ENCODE results near the gene TMEM50B.
A peak's percentile ranks its signal among the peaks of the same experiment; 100 is the strongest.
"Not testable (repeated sequence)": the region's sequence is repeated elsewhere in the genome, so short reads cannot be mapped to it uniquely, and the experiment has no call there.

Gene TMEM50B
- long read RNA-seq, donor 1, transcript TMEM50B-210 (7 exons, 2,375 nt), result major isoform, 53 of 59 reads
- long read RNA-seq, donor 1, partial matches to known transcripts, result 0 of 59 reads
- long read RNA-seq, donor 1, other reads (novel, unspliced or antisense), result 0 of 59 reads
- long read RNA-seq, donor 2, transcript TMEM50B-210 (7 exons, 2,375 nt), result major isoform, 21 of 25 reads
- long read RNA-seq, donor 2, partial matches to known transcripts, result 0 of 25 reads
- long read RNA-seq, donor 2, other reads (novel, unspliced or antisense), result 0 of 25 reads
- long read RNA-seq, donor 3, transcript TMEM50B-210 (7 exons, 2,375 nt), result major isoform, 13 of 16 reads
- long read RNA-seq, donor 3, partial matches to known transcripts, result 0 of 16 reads
- long read RNA-seq, donor 3, other reads (novel, unspliced or antisense), result 0 of 16 reads
- long read RNA-seq, donor 4, transcript TMEM50B-210 (7 exons, 2,375 nt), result major isoform, 31 of 105 reads
- long read RNA-seq, donor 4, partial matches to known transcripts, result 41 of 105 reads
- long read RNA-seq, donor 4, other reads (novel, unspliced or antisense), result 31 of 105 reads
- long read RNA-seq, donor 5, transcript TMEM50B-210 (7 exons, 2,375 nt), result major isoform, 25 of 85 reads
- long read RNA-seq, donor 5, partial matches to known transcripts, result 10 of 85 reads
- long read RNA-seq, donor 5, other reads (novel, unspliced or antisense), result 41 of 85 reads
- long read RNA-seq, donor 6, transcript TMEM50B-210 (7 exons, 2,375 nt), result major isoform, 43 of 48 reads
- long read RNA-seq, donor 6, partial matches to known transcripts, result 0 of 48 reads
- long read RNA-seq, donor 6, other reads (novel, unspliced or antisense), result 0 of 48 reads
- long read RNA-seq, donor 7, transcript TMEM50B-210 (7 exons, 2,375 nt), result major isoform, 58 of 74 reads
- long read RNA-seq, donor 7, partial matches to known transcripts, result 15 of 74 reads
- long read RNA-seq, donor 7, other reads (novel, unspliced or antisense), result 0 of 74 reads
- long read RNA-seq, donor 8, transcript TMEM50B-210 (7 exons, 2,375 nt), result major isoform, 33 of 196 reads
- long read RNA-seq, donor 8, partial matches to known transcripts, result 160 of 196 reads
- long read RNA-seq, donor 8, other reads (novel, unspliced or antisense), result 0 of 196 reads

GRCh38 chr21:33479679-33480480, at the start of gene TMEM50B:
Gene TMEM50B (minus strand): TSS chr21:33479974. CDS start chr21:33468885, 11,089 bp downstream.
- DNase-seq, result peak; percentile 96

- no peak for DNase-seq
These were observed 43.2 kb upstream of the TMEM50B start for GRCh38 chr21:33522953-33523349.

- no peak for DNase-seq
These were observed 42.7 kb upstream of the TMEM50B start for GRCh38 chr21:33522297-33522952.

DNA sequence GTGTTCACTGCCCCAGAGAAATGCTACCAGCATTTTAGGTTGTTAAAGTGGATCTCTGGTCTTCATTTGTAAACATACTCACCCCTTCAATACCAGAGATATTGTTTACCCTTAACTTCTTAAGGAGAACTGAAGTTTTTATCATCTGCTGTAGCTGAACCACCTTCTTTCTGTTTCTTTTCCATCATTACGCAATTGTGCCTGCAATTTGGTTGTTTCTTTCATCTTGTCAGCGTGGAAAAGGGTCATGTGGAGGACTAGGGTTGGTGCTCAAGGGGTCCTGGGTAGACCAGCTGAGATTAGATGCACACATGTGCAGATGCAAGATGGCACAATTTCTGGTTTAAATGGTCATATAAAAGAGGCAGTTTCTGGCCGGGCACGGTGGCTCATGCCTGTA, 39.1 kb upstream of the TMEM50B start:
- no peak for DNase-seq

DNA sequence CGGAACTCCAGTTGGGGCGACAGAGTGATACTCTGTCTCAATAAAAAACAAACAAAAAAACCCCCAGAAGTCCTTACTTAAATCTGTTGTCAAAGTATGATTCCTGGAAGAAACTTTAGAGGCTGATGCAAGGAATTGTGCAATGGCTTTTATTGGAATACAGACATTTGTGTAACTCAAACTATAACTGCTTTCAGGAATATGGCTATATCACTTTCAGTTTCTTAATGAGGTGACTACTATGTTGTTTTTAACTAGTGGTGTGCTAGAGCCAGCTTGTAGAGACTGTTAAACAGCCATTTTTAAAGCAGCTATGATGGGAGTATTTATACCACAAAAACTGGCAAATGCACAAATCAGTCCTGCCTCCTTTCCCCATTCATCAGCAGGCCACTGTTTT, 34.5 kb upstream of the TMEM50B start:
- DNase-seq, result no peak

DNA sequence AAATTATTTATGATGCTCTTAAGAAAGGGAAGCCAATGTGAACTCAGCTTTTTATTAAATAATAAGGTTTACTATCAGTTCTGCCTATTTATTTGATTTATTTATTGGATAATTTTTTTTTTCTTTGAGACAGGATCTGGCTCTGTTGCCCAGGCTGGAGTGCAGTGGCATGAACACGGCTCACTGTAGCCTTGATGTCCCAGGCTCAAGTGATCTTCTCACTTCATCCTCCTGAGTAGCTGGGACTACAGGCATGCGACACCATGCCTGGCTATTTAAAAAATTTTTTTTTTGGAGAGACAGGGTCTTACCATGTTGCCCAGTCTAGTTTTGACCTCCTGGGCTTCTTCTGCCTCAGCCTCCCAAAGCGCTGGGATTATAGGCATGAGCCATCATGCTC, 32.7 kb upstream of the TMEM50B start:
- DNase-seq, result no peak

DNA sequence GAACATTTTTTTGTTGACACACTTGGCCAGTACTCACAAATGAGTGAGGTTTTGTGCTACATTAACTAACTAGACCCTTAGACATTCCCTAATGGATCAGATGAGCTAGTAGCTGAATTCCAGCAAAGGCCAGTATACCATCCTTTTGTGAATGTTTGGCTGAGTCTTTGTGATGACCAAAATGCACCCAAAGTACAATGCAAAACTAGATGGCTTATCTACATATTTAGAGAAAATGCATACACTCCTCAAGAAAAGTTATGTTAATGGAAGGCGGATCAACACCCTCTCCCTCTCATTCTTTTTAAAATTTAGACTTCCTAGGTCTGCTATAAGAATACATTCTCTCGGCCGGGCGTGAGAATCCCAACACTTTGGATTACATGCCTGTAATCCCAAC, 31.9 kb upstream of the TMEM50B start:
- no peak for DNase-seq

- DNase-seq, result no peak
These were observed 31.1 kb upstream of the TMEM50B start for GRCh38 chr21:33510826-33511225.

DNA sequence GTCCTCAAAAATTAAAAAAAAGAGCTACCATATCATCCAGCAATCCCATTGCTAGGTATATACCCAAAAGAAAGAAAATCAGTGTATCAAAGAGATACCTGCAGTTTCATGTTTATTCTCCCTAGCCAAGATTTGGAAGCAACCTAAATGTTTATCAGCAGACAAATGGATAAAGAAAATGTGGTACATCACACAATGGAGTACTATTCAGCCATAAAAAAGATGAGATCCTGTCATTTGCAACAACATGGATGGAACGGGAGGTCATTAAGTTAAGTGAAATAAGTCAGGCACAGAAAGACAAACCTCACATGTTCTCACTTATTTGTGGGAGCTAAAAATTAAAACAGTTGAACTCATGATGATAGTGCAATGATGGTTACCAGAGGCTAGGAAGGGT, 27.2 kb upstream of the TMEM50B start:
- not testable (repeated sequence) for DNase-seq

DNA sequence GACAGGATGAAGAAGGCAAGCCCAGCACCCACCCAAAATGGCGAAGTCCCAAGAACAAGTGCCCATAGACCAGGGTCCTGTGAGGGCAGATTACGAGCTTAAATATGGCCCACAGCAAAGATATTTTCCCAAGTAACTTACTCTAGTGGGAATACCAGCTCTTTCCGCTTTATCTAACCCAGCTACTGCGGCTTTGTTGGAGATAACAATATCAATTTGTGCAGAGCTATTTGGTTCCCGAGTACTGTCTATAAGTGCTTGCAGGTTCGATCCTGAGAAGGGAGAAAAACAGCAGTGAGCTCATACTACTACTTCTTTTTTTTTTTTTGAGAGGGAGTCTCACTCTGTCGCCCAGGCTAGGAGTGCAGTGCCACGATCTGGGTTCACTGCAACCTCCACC, 26.1 kb upstream of the TMEM50B start:
- no peak for DNase-seq

- DNase-seq, result no peak
These were observed 16.6 kb upstream of the TMEM50B start for GRCh38 chr21:33496345-33496744.

DNA sequence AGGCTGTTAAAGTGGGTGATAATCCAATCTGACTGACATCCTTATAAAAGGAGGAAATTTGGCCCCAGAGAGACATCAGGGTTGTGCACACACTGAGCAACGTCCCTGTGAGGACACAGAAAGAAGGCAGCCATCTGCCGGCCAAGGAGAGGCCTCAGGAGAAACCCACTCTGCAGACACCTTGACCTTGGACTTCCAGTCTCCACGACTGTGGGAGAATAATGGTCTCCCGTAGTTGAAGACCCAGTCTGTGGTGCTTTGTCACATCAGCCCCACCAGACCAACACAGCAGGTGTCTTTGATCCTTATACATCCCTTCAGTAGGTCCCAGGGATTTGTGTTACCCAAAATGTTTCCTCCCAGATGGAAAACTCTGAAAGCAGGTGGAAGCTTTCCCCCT, 16.0 kb upstream of the TMEM50B start:
- no peak for DNase-seq

DNA sequence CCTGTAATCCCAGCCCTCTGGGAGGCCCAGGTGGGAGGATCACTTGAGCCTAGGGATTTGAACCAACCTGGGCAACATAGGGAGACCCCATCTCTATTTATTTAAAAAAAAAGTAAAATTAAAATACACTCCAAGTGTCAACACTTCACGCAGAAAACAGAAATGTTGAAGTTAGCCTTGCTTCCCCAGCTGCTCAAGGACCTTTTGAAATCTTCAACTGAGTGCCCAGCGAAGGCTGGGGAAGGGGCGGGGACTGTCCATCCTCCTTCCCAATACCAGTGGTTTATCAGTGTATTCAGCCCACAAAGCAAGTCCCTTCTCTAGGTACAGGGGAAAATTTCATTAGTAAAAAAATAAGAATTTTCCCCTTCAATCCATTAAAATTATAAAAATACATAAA, 14.0 kb upstream of the TMEM50B start:
- DNase-seq, result no peak

DNA sequence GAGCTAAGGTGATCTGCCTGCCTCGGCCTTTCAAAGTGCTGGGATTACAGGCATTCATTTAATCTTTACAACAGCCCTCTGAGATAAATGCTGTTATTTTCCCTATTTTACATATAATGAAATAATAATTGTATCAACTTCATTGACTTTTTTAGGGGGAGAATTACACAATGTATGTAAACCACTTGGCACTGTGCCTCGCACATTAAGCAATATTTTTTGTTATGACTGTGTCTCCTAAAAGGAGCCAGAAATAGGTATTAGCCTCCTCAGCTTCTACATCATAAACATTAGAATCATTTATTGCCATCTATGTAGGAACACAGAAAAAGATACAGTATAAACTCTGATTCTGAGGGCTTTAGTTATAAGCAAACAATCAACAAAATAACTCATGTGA, 12.8 kb upstream of the TMEM50B start:
- DNase-seq, result no peak

- peak; percentile 99 for DNase-seq
These were observed 11.8 kb upstream of the TMEM50B start, which contains the start of gene DNAJC28 for GRCh38 chr21:33491373-33492102. Gene DNAJC28 (minus strand): TSS chr21:33491716. CDS start chr21:33489393, 2,323 bp downstream.

GRCh38 chr21:33490991-33491372, 11.2 kb upstream of the TMEM50B start:
- no peak for DNase-seq

DNA sequence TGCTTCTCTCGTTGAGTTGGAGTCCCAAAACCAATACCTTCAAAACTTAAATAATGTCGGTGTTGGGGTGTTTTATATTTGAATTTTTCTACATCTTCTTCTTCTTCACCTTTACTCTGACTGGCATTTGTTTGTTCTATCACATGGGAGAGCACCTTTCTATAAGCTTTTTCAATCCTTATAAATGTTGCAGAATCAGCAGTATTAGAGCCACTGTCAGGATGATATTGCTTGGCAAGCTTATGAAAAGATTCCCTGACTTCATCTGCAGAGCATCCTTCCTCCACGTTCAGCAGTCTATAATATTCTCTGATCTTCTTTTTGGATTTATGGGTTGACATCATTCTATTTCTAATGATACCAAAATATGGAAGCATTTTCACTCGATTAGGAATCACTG, 9.2 kb upstream of the TMEM50B start:
- DNase-seq, result no peak

GRCh38 chr21:33487996-33488395, 8.2 kb upstream of the TMEM50B start:
- DNase-seq, result no peak

DNA sequence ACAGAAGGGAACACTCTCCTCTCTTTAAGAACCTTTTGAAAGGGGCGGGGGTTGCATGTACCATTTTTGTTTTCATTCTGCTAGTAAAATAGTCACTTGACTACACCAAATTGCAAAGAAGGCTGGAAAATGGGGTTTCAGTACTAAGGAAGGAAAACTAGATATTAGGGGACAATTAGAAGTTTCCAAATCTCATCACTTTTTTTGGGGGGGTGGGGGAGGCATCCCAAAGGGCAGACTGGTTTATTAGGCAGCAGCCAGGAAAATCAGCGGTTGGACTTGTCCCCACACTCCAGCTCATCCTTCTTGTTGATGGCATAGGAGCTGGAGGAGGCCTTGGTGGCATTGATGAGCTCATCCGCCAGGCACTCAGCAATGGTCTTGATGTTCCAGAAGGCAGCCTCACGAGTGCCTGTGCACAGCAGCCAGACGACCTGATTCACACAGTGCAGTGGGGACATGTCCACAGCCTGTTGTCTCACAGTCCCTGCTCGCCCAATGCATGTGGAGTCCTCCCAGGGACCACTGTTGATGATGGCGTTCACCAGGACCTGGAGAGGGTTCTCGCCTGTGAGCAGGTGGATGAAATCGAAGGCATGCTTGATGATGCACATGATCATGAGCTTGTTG, 1.7 kb upstream of the TMEM50B start:
- DNase-seq, result no peak

DNA sequence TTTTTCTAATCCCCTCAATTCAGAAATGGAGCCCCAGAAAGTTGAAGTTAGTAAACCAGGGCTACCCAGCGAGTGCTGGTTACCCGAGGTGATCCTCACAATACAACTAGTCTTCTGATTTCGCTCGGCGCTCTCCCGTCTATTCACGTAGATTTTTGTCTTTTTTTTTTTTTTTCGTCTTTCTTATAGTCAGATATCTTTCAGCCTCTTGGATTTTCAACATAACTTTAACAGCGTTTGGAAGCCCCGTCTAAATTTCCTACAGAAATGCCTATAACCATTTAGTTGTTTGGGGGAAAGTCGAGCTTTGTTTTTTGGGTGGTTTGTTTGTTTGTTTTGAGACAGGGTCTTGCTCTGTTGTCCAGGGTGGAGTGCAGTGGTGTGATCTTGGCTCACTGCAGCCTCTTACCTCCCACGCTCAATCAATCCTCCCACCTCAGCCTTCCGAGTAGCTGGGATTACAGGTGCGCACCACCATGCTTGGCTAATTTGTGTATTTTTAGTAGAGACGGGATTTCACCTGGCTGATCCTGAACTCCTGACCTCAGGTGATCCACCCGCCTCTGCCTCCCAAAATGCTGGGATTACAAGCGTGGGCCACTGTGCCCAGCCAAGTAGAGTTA, 818 bp upstream of the TMEM50B start:
- no peak for DNase-seq
